NK-92 (cell line): ENCODE results near the gene RAB7B.

ENCODE experiments used
- DNase-seq: peaks from one replicate; lab custom pipeline; 2025; ENCODE audit not compliant: unreplicated experiment; lab: John Stamatoyannopoulos, UW

Gene RAB7B

DNA sequence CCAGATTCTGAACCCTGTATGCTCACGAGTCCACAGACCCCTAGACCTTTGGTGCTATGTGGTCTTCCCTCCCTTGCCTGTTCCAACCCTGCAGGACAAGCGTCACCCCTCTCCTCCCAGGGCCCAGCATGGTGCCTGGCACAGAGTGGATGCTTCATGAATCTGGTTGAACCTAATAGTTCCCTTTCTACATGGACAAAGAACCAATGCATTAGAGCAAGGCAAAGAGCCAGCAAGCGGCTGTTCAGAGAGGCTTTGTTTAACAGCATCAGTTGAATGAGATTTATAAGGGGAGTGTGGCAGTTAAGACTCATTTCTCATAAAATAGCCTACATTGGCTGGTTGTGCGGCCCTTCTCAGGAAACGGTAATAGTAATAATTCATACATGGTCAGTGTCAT, 74.9 kb downstream of the RAB7B start:
- no peak for DNase-seq

DNA sequence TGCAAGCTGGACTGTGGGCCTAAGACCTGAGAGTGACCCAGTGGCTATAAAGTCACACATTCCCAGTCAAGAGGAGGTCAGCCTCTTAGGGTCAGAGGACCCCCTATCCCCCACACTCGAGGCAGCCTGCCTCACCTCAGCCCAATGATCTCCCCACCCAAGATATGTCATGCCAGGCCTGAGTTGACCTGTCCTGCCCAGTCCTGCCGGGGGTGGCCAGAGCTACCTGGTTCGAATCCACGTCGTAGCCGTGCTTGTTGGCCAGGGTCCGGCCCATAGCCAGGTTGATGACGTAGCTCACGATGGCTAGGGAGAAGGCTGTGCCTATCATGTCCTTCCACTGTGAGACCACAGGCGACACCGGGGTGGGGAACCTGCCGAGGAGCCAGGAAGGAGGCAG, 75.5 kb downstream of the RAB7B start:
- no peak for DNase-seq

DNA sequence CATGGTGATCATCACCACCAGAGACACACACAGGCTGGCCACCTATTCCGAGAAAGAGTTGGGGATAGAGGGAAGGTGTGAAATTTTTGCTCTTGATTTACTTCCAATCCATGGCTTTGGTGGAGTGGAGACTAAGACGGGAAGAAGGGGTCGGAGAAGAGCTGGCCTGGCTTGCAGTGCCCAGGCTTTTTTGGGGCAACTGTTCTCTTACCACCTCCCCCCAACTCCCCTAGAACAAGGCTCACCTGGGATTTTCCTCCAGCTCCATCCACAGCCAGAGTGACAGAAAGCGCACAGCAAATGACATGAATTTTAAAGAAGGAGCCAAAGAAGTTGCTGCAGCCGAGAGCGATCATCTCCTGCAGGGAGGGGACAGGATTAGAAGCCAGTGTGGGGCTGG, 75.9 kb downstream of the RAB7B start:
- DNase-seq, result no peak
